ENCODE measurements around the gene POLR1A.

GRCh38 chr2:86014493-86014892, 91.2 kb downstream of the POLR1A start:
- no peak for TF ChIP-seq EZH2 (IDR thresholded peaks at IDR 0.05; ENCODE audit: low read depth)
- TF ChIP-seq CTCF (conservative IDR thresholded peaks at IDR 0.05) = no peak

All from PC-9 (cell line).